Ishikawa (cell line): ENCODE results near the gene CACNA1H.

ENCODE experiments used
- CEBPB ChIP-seq: IDR thresholded peaks from 2 replicates; pipeline ENCODE4 v1.6.1; 2012
- CREB1 ChIP-seq: IDR thresholded peaks from 2 replicates; pipeline ENCODE4 v1.6.1; 2012; ENCODE audit warnings: low read depth
- EP300 ChIP-seq: IDR thresholded peaks from 2 replicates; pipeline ENCODE4 v1.6.1; 2012; ENCODE audit warnings: borderline replicate concordance
- FOXM1 ChIP-seq: IDR thresholded peaks from 2 replicates; pipeline ENCODE4 v1.6.1; 2012; ENCODE audit warnings: low read depth, borderline replicate concordance
- NFIC ChIP-seq: IDR thresholded peaks from 2 replicates; pipeline ENCODE4 v1.6.1; 2012
- RAD21 ChIP-seq: IDR thresholded peaks from 2 replicates; pipeline ENCODE4 v1.6.1; 2012; ENCODE audit warnings: low read depth
- REST ChIP-seq: IDR thresholded peaks from 2 replicates; pipeline ENCODE4 v1.6.1; 2012; ENCODE audit warnings: low read depth, mild to moderate bottlenecking
- TAF1 ChIP-seq: IDR thresholded peaks from 2 replicates; pipeline ENCODE4 v1.6.1; 2012; ENCODE audit warnings: low read depth, mild to moderate bottlenecking
- TCF12 ChIP-seq: IDR thresholded peaks from 2 replicates; pipeline ENCODE4 v1.6.1; 2012; ENCODE audit warnings: low read depth
- USF1 ChIP-seq: IDR thresholded peaks from 2 replicates; pipeline ENCODE4 v1.6.1; 2012
- YY1 ChIP-seq: IDR thresholded peaks from 2 replicates; pipeline ENCODE4 v1.6.1; 2012; ENCODE audit warnings: low read depth
- ZBTB7A ChIP-seq: IDR thresholded peaks from 2 replicates; pipeline ENCODE4 v1.6.1; 2012; ENCODE audit warnings: low read depth
- TF ChIP-seq, protein P1 (sequence below): IDR thresholded peaks from 2 replicates; pipeline ENCODE4 v1.6.1; 2012

GRCh38 chr16:1152123-1152638 lies 725 bp upstream of the CACNA1H start:
- no peak for TF ChIP-seq TAF1
- no peak for TF ChIP-seq REST
- TF ChIP-seq TCF12: no peak
- no peak for TF ChIP-seq YY1
- TF ChIP-seq, protein P1, sequence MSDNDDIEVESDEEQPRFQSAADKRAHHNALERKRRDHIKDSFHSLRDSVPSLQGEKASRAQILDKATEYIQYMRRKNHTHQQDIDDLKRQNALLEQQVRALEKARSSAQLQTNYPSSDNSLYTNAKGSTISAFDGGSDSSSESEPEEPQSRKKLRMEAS: no peak
- TF ChIP-seq ZBTB7A: no peak
- no peak for TF ChIP-seq EP300
- no peak for TF ChIP-seq NFIC
- no peak for TF ChIP-seq RAD21
- TF ChIP-seq FOXM1: no peak
- no peak for TF ChIP-seq USF1
- TF ChIP-seq CREB1: no peak
- TF ChIP-seq CEBPB: no peak
